Calu3 (cell line): ENCODE data around the gene NID2. TPM values are rescaled to one million over a fixed set of nuclear protein-coding genes. Genes with fewer than 3 reads are reported as not detected.

Experiments used
- BruUV-seq: library from RNA; stranded (reverse); fragments of 400-500 nt; replicated peaks from 2 replicates; lab custom pipeline; 2021; lab: Mats Ljungman, UMichigan
- CTCF ChIA-PET: fragments of 300-600 bp; sonication (Branson Sonifier 250); formaldehyde crosslinking; loops from one replicate; lab custom pipeline; 2022; ENCODE audit warnings: antibody characterized with exemption; lab: Charles Lee
- DNase-seq: peaks from one replicate; pipeline ENCODE4 v3.0.0; 2022
- H3K27ac Mint-ChIP-seq: one replicate; pipeline ENCODE4 v1.8.0; 2022; ENCODE audit warnings: mixed read lengths; ENCODE audit not compliant: unreplicated experiment
- H3K27me3 Mint-ChIP-seq: one replicate; pipeline ENCODE4 v1.8.0; 2022; ENCODE audit warnings: mixed read lengths; ENCODE audit not compliant: unreplicated experiment
- H3K36me3 Mint-ChIP-seq: one replicate; pipeline ENCODE4 v1.8.0; 2022; ENCODE audit warnings: mild to moderate bottlenecking, moderate library complexity, mixed read lengths; ENCODE audit not compliant: insufficient read depth, unreplicated experiment
- H3K4me1 Mint-ChIP-seq: one replicate; pipeline ENCODE4 v1.8.0; 2022; ENCODE audit warnings: mild to moderate bottlenecking, low read depth, mixed read lengths; ENCODE audit not compliant: unreplicated experiment
- H3K4me3 Mint-ChIP-seq: one replicate; pipeline ENCODE4 v1.8.0; 2022; ENCODE audit warnings: mild to moderate bottlenecking, low read depth, moderate library complexity, mixed read lengths; ENCODE audit not compliant: unreplicated experiment
- H3K9me3 Mint-ChIP-seq: one replicate; pipeline ENCODE4 v1.8.0; 2022; ENCODE audit warnings: low read depth, mixed read lengths; ENCODE audit not compliant: unreplicated experiment
- intact Hi-C: fragments of 100-400 bp; cut with micrococcal nuclease; formaldehyde crosslinking; loops from one replicate; pipeline ENCODE4 v1.10.0; 2022; ENCODE audit not compliant: unreplicated experiment
- total RNA-seq: library from RNA; stranded (reverse); gene quantifications from 2 replicates; pipeline ENCODE4 v1.2.3, GENCODE V29; 2022
- TF ChIP-seq, protein P1 (sequence below): fragments of 200-600 bp; IDR thresholded peaks from one replicate; pipeline ENCODE4 v1.8.0; 2022; ENCODE audit warnings: antibody characterized with exemption; ENCODE audit not compliant: unreplicated experiment

The NID2 gene
- total RNA-seq, 1 experiment from 2014 or later = not detected

DNA sequence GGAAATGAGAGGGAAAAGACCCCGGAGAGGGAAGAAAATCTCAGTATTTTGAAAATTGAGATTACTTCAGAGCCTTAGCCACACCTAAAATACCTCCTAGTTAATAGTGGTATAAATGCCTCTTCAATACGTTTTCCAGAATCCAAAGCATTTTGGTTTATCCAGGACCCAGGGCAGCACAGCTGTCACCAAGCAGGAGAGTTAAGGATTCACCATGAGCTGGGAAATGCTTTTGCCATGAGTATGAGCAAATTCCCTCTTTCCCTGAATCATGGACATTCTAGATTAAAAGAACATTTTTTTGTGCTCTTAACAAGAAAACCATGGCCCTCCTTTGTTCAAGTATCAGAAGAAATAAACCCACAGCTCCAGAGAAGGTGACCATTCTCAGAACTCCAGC, 101.3 kb downstream of the NID2 start:
- H3K9me3 Mint-ChIP-seq = no peaks in the 10 kb centered on the region
- H3K4me1 Mint-ChIP-seq = no peaks in the 10 kb centered on the region
- H3K27me3 Mint-ChIP-seq = peaks cover 54% of the 10 kb centered on the region
- no peak overlapping the region for H3K27ac Mint-ChIP-seq
- H3K4me3 Mint-ChIP-seq = no peak overlapping the region
- CTCF ChIA-PET = no interaction called here
- no TSS peak for BruUV-seq
- no peaks in the 10 kb centered on the region for H3K36me3 Mint-ChIP-seq
- intact Hi-C loops = no loop called here
- no peak for DNase-seq
- TF ChIP-seq, protein P1, sequence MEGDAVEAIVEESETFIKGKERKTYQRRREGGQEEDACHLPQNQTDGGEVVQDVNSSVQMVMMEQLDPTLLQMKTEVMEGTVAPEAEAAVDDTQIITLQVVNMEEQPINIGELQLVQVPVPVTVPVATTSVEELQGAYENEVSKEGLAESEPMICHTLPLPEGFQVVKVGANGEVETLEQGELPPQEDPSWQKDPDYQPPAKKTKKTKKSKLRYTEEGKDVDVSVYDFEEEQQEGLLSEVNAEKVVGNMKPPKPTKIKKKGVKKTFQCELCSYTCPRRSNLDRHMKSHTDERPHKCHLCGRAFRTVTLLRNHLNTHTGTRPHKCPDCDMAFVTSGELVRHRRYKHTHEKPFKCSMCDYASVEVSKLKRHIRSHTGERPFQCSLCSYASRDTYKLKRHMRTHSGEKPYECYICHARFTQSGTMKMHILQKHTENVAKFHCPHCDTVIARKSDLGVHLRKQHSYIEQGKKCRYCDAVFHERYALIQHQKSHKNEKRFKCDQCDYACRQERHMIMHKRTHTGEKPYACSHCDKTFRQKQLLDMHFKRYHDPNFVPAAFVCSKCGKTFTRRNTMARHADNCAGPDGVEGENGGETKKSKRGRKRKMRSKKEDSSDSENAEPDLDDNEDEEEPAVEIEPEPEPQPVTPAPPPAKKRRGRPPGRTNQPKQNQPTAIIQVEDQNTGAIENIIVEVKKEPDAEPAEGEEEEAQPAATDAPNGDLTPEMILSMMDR = no peak

DNA sequence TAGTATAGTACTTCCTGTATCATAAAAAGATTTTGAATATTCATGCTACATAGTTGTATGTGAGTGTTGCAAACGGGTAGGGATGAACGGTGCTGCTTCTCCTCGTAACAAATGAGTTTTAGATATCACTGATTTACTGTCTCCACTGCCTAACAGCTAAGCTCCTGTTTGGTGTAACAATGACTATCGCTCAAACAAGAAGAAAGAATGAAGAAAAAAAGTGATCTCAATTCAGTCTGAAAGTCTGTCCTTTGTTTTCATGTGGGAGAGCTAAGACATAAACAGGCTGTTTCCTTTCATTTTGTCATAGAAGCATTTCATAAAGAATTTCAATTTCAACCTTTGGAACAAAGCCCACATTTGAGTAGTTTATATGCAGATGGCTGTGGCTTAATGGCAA, 105.6 kb downstream of the NID2 start:
- CTCF ChIA-PET = interaction anchor here (0.6 kb wide), 1 partner anchor 45 kb away, joined by 4 read pairs; no protein-coding TSS in a partner anchor
- Mint-ChIP-seq H3K4me1 (no peaks in the 10 kb centered on the region), H3K9me3 (peaks cover 20% of the 10 kb centered on the region), H3K27me3 (peaks cover 62% of the 10 kb centered on the region), H3K4me3 (no peak overlapping the region), H3K36me3 (no peaks in the 10 kb centered on the region), H3K27ac (no peak overlapping the region)
- intact Hi-C loops = no loop called here
- TF ChIP-seq, protein P1 = no peak
- no TSS peak for BruUV-seq
- no peak for DNase-seq

GRCh38 chr14:51962711-51963110, 106.1 kb downstream of the NID2 start:
- CTCF ChIA-PET = interaction anchor here (0.6 kb wide), 1 partner anchor 45 kb away, joined by 4 read pairs; no protein-coding TSS in a partner anchor
- Mint-ChIP-seq H3K4me3 (no peak overlapping the region), H3K9me3 (peaks cover 23% of the 10 kb centered on the region), H3K27me3 (peaks cover 68% of the 10 kb centered on the region), H3K36me3 (no peaks in the 10 kb centered on the region), H3K4me1 (no peaks in the 10 kb centered on the region), H3K27ac (no peak overlapping the region)
- DNase-seq = no peak
- TF ChIP-seq, protein P1 = no peak
- no TSS peak for BruUV-seq
- intact Hi-C loops = no loop called here

GRCh38 chr14:51960866-51961265, 108.0 kb downstream of the NID2 start:
- Mint-ChIP-seq H3K27ac (no peak overlapping the region), H3K27me3 (peaks cover 79% of the 10 kb centered on the region), H3K4me1 (no peaks in the 10 kb centered on the region), H3K9me3 (peaks cover 27% of the 10 kb centered on the region), H3K4me3 (no peak overlapping the region), H3K36me3 (no peaks in the 10 kb centered on the region)
- no peak for DNase-seq
- CTCF ChIA-PET = no interaction called here
- TF ChIP-seq, protein P1 = no peak
- no TSS peak for BruUV-seq
- intact Hi-C loops = no loop called here
